ENCODE data around the gene SPACA4.

The SPACA4 gene, protein sequence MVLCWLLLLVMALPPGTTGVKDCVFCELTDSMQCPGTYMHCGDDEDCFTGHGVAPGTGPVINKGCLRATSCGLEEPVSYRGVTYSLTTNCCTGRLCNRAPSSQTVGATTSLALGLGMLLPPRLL

DNA sequence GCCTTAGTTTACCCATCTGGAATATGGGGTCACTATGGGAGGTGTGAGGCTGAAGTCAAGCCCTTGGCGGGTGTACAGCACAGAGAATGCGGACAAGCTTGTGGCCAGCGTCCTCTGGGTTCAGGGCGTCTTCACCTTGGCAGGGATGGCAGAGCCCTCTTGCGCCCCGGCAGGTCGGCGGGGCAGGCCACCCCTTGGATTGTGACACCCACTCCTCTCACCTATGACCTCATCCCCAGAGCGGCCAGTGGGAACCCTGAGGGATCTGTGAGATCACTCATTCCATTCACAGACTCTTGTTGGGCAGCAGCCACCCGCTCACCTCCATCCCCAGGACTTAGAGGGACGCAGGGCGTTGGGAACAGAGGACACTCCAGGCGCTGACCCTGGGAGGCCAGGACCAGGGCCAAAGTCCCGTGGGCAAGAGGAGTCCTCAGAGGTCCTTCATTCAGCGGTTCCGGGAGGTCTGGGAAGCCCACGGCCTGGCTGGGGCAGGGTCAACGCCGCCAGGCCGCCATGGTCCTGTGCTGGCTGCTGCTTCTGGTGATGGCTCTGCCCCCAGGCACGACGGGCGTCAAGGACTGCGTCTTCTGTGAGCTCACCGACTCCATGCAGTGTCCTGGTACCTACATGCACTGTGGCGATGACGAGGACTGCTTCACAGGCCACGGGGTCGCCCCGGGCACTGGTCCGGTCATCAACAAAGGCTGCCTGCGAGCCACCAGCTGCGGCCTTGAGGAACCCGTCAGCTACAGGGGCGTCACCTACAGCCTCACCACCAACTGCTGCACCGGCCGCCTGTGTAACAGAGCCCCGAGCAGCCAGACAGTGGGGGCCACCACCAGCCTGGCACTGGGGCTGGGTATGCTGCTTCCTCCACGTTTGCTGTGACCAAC is at the start of gene SPACA4:
TSS of gene SPACA4 (plus strand) at position 280 of the 896 bp plus-strand sequence. CDS start at position 517, 237 bp downstream.
- TF ChIP-seq, protein P1, sequence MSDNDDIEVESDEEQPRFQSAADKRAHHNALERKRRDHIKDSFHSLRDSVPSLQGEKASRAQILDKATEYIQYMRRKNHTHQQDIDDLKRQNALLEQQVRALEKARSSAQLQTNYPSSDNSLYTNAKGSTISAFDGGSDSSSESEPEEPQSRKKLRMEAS (IDR thresholded peaks at IDR 0.05): no peak
- no peak for TF ChIP-seq TCF12 (IDR thresholded peaks at IDR 0.05; ENCODE audit: low read depth)
- no peak for TF ChIP-seq EP300 (IDR thresholded peaks at IDR 0.05; ENCODE audit: borderline replicate concordance)
- TF ChIP-seq EGR1 (IDR thresholded peaks at IDR 0.05): no peak
- TF ChIP-seq YY1 (IDR thresholded peaks at IDR 0.05; ENCODE audit: low read depth): no peak
- no peak for TF ChIP-seq TAF1 (IDR thresholded peaks at IDR 0.05; ENCODE audit: low read depth)
- no peak for TF ChIP-seq RAD21 (IDR thresholded peaks at IDR 0.05; ENCODE audit: low read depth)
- no peak for TF ChIP-seq FOXM1 (IDR thresholded peaks at IDR 0.05; ENCODE audit: borderline replicate concordance, low read depth)
- no peak for TF ChIP-seq ZBTB7A (IDR thresholded peaks at IDR 0.05; ENCODE audit: low read depth)
- no peak for TF ChIP-seq TEAD4 (IDR thresholded peaks at IDR 0.05)

DNA sequence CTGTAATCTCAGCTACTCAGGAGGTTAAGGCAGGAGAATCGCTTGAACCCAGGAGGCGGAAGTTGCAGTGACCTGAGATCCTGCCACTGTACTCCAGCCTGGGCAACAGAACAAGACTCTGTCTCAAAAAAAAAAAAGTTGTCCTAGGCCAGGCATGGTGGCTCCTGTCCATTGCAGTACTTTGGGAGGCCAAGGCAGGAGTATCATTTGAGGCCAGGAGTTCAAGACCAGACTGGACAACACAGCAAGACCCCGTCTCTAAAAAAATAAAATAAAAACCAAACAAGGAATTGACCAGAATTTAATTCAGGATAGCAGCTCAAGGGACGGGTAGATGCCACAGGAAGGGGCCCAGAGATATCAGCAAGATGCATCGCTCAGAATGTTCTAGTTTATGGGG is 49.7 kb upstream of the SPACA4 start:
- TF ChIP-seq TAF1 (IDR thresholded peaks at IDR 0.05; ENCODE audit: low read depth): no peak

DNA sequence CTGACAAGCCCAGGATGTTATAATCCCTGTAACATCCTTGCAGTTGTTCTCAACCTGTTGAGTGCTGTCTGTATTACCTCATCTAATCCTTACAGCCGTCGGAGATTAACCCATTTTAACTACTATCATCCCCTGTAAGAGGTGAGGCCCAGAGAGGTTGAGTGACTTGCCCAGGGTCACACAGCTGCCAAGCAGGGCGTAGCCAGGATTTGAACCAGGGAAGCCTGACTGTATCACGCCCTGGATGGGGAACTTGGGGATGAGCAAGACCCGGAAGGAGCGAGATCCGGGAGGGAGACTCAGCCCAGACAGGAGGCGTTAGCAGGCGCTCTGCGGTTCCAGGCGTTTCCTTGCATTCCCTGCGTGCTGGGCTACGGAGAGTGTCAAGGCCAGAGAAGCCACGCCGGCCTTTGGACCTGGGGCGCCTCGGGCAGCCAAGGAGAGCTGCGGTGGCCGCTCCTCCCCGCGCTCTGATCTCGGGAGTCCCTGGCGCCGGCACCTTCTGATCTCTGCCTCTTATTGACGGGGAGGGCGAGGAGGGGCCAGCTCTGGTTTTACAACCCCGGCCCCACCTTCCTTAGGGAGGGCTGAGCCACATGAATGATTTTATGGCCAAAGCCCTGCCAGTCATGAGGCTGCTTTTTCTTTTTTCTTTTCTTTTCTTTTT is 48.4 kb upstream of the SPACA4 start:
- TF ChIP-seq EGR1 (IDR thresholded peaks at IDR 0.05) (no peak), RAD21 (IDR thresholded peaks at IDR 0.05; ENCODE audit: low read depth) (no peak; the same call in 1 of the 2 replicates), ZBTB7A (IDR thresholded peaks at IDR 0.05; ENCODE audit: low read depth) (peak; percentile 32; the same call in 1 of the 2 replicates), CEBPB (IDR thresholded peaks at IDR 0.05) (no peak), YY1 (IDR thresholded peaks at IDR 0.05; ENCODE audit: low read depth) (peak; percentile 20; the same call in 1 of the 2 replicates), TCF12 (IDR thresholded peaks at IDR 0.05; ENCODE audit: low read depth) (0 out of 2 replicates have a peak, but pooled peaks have one; percentile 55), NFIC (IDR thresholded peaks at IDR 0.05) (peak; percentile 58), TEAD4 (IDR thresholded peaks at IDR 0.05) (peak; percentile 22; the same call in 1 of the 2 replicates), EP300 (IDR thresholded peaks at IDR 0.05; ENCODE audit: borderline replicate concordance) (peak; percentile 43; the same call in 1 of the 2 replicates)
- TF ChIP-seq, protein P2, sequence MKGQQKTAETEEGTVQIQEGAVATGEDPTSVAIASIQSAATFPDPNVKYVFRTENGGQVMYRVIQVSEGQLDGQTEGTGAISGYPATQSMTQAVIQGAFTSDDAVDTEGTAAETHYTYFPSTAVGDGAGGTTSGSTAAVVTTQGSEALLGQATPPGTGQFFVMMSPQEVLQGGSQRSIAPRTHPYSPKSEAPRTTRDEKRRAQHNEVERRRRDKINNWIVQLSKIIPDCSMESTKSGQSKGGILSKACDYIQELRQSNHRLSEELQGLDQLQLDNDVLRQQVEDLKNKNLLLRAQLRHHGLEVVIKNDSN (IDR thresholded peaks at IDR 0.05): no peak
- TF ChIP-seq, protein P1 (IDR thresholded peaks at IDR 0.05): peak; percentile 41; the same call in 1 of the 2 replicates

DNA sequence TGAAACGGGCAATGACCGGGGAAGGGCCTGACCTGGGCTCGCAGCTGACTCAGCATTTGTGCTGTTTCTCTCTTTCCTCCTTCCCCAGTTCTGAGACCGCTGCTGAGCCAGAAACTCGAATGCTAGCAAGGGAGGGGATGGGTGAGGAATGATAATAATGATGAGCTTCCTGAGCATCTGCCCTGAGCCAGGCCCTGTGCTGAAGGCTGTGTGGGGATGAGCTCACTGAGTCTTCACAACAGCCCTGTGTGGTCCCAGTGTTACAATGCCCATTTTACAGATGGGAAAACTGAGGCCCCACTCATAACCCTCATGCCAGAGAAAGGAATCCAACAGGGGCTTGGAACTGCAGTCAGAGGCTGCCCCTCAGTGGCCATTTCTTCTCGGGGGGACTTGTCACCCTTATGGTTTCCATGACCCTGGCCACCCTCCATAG is 46.4 kb upstream of the SPACA4 start:
- TF ChIP-seq, protein P1 (IDR thresholded peaks at IDR 0.05): no peak
- no peak for TF ChIP-seq YY1 (IDR thresholded peaks at IDR 0.05; ENCODE audit: low read depth)
- peak; percentile 52 for TF ChIP-seq RAD21 (IDR thresholded peaks at IDR 0.05; ENCODE audit: low read depth)
- no peak for TF ChIP-seq TEAD4 (IDR thresholded peaks at IDR 0.05)

DNA sequence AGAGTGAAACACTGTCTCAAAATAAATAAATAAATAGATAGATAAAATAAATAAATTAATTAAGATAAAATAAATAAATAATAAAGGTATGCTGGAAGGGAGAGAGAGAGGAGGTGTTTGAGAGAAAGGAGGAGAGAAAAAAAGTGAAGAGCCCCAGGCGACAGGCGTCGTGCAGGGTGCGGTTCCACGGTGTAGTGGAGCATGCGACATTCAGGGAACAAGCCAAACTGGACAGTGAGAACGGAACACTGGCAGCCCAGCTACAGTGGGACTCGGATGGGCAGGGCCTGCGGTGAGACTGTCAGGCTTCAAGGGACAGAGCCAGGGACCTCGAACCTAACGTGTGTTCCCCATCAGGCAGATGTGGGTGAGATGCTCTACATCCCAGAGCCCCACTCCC is 45.1 kb upstream of the SPACA4 start:
- TF ChIP-seq EP300 (IDR thresholded peaks at IDR 0.05; ENCODE audit: borderline replicate concordance) (no peak), CEBPB (IDR thresholded peaks at IDR 0.05) (no peak), TEAD4 (IDR thresholded peaks at IDR 0.05) (no peak), YY1 (IDR thresholded peaks at IDR 0.05; ENCODE audit: low read depth) (no peak), ZBTB7A (IDR thresholded peaks at IDR 0.05; ENCODE audit: low read depth) (no peak), TCF12 (IDR thresholded peaks at IDR 0.05; ENCODE audit: low read depth) (no peak), EGR1 (IDR thresholded peaks at IDR 0.05) (no peak), RAD21 (IDR thresholded peaks at IDR 0.05; ENCODE audit: low read depth) (no peak)
- TF ChIP-seq, protein P3, sequence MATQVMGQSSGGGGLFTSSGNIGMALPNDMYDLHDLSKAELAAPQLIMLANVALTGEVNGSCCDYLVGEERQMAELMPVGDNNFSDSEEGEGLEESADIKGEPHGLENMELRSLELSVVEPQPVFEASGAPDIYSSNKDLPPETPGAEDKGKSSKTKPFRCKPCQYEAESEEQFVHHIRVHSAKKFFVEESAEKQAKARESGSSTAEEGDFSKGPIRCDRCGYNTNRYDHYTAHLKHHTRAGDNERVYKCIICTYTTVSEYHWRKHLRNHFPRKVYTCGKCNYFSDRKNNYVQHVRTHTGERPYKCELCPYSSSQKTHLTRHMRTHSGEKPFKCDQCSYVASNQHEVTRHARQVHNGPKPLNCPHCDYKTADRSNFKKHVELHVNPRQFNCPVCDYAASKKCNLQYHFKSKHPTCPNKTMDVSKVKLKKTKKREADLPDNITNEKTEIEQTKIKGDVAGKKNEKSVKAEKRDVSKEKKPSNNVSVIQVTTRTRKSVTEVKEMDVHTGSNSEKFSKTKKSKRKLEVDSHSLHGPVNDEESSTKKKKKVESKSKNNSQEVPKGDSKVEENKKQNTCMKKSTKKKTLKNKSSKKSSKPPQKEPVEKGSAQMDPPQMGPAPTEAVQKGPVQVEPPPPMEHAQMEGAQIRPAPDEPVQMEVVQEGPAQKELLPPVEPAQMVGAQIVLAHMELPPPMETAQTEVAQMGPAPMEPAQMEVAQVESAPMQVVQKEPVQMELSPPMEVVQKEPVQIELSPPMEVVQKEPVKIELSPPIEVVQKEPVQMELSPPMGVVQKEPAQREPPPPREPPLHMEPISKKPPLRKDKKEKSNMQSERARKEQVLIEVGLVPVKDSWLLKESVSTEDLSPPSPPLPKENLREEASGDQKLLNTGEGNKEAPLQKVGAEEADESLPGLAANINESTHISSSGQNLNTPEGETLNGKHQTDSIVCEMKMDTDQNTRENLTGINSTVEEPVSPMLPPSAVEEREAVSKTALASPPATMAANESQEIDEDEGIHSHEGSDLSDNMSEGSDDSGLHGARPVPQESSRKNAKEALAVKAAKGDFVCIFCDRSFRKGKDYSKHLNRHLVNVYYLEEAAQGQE (IDR thresholded peaks at IDR 0.05; ENCODE audit: low read depth): no peak
- TF ChIP-seq, protein P2 (IDR thresholded peaks at IDR 0.05): no peak

DNA sequence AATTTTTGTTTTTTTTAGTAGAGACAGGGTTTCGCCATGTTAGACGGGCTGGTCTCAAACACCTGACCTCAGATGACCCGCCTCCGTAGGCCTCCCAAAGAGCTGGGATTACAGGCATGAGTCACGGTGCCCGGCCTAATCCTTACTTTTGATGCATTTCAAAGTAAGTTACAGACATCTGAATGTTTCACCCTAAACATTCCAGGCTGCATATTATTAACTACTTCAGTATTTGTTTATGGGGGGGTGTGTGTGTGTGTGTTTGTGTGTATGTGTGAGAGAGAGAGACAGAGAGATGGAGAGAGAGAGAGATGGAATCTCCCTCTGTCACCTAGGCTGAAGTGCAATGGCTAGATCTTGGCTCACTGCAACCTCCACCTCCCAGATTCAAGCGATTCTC is 41.5 kb upstream of the SPACA4 start:
- TF ChIP-seq RAD21 (IDR thresholded peaks at IDR 0.05; ENCODE audit: low read depth) (no peak), EGR1 (IDR thresholded peaks at IDR 0.05) (no peak), ZBTB7A (IDR thresholded peaks at IDR 0.05; ENCODE audit: low read depth) (no peak), CREB1 (IDR thresholded peaks at IDR 0.05; ENCODE audit: low read depth) (no peak), NFIC (IDR thresholded peaks at IDR 0.05) (no peak), EP300 (IDR thresholded peaks at IDR 0.05; ENCODE audit: borderline replicate concordance) (no peak), TCF12 (IDR thresholded peaks at IDR 0.05; ENCODE audit: low read depth) (no peak), TEAD4 (IDR thresholded peaks at IDR 0.05) (no peak), CEBPB (IDR thresholded peaks at IDR 0.05) (no peak), FOXM1 (IDR thresholded peaks at IDR 0.05; ENCODE audit: borderline replicate concordance, low read depth) (no peak), TAF1 (IDR thresholded peaks at IDR 0.05; ENCODE audit: low read depth) (no peak)
- TF ChIP-seq, protein P2 (IDR thresholded peaks at IDR 0.05): no peak
- TF ChIP-seq, protein P3 (IDR thresholded peaks at IDR 0.05; ENCODE audit: low read depth): no peak
- TF ChIP-seq, protein P1 (IDR thresholded peaks at IDR 0.05): no peak
